Central memory CD8-positive, alpha-beta T cell (primary cell): ENCODE data around the gene PALLD.
A peak's percentile ranks its signal among the peaks of the same experiment; 100 is the strongest.

Experiments used
- ATAC-seq: fragments of 150-1000 bp; cut with Tn5 transposase; replicated peaks from 2 replicates; pipeline ENCODE4 v1.10.0; 2022; ENCODE audit warnings: mild to moderate bottlenecking, moderate FRiP score, moderate number of reproducible peaks; ENCODE audit not compliant: poor library complexity, severe bottlenecking; ENCODE audit errors: extremely low read depth
- DNase-seq, 2 donors: peaks; one replicate each; pipeline ENCODE4 v3.0.0; 2021; ENCODE audit warnings: low spot score in 2 of 2
- H3K27ac Mint-ChIP-seq: one replicate; pipeline ENCODE4 v1.8.0; 2022; ENCODE audit warnings: low read depth, mild to moderate bottlenecking, moderate library complexity, mixed read lengths
- H3K27me3 Mint-ChIP-seq: one replicate; pipeline ENCODE4 v1.8.0; 2022; ENCODE audit warnings: mixed read lengths
- H3K36me3 Mint-ChIP-seq: one replicate; pipeline ENCODE4 v1.8.0; 2022; ENCODE audit warnings: mild to moderate bottlenecking, moderate library complexity, mixed read lengths; ENCODE audit not compliant: insufficient read depth
- H3K4me1 Mint-ChIP-seq: one replicate; pipeline ENCODE4 v1.8.0; 2022; ENCODE audit warnings: mixed read lengths
- H3K4me3 Mint-ChIP-seq: one replicate; pipeline ENCODE4 v1.8.0; 2022; ENCODE audit warnings: mild to moderate bottlenecking, moderate library complexity, mixed read lengths
- H3K9me3 Mint-ChIP-seq: one replicate; pipeline ENCODE4 v1.8.0; 2022; ENCODE audit warnings: mixed read lengths

Gene PALLD

GRCh38 chr4:168480931-168481611 lies 15.8 kb upstream of the PALLD start:
- Mint-ChIP-seq H3K27me3 (no peaks in the 10 kb centered on the region), H3K27ac (peak overlapping the region; percentile 98), H3K9me3 (peaks cover 6% of the 10 kb centered on the region), H3K36me3 (peaks cover 27% of the 10 kb centered on the region), H3K4me3 (peak overlapping the region; percentile 97), H3K4me1 (peaks cover 53% of the 10 kb centered on the region)
- peak; percentile 17 to 52 for DNase-seq
- ATAC-seq, result peak; percentile 77

- ATAC-seq, result no peak
- H3K36me3 Mint-ChIP-seq, result peaks cover 25% of the 10 kb centered on the region
- H3K9me3 Mint-ChIP-seq, result peaks cover 6% of the 10 kb centered on the region
- no peak for DNase-seq
- no peak overlapping the region for H3K27ac Mint-ChIP-seq
- peaks cover 27% of the 10 kb centered on the region for H3K4me1 Mint-ChIP-seq
- H3K27me3 Mint-ChIP-seq, result peaks cover 15% of the 10 kb centered on the region
- no peak overlapping the region for H3K4me3 Mint-ChIP-seq
Measured at GRCh38 chr4:168483811-168484210, 13.0 kb upstream of the PALLD start.

- Mint-ChIP-seq H3K4me3 (no peak overlapping the region), H3K27me3 (peaks cover 15% of the 10 kb centered on the region), H3K9me3 (peaks cover 6% of the 10 kb centered on the region), H3K4me1 (peaks cover 23% of the 10 kb centered on the region), H3K36me3 (peaks cover 21% of the 10 kb centered on the region), H3K27ac (no peak overlapping the region)
- no peak for DNase-seq
- no peak for ATAC-seq
Measured at GRCh38 chr4:168484626-168485025, 12.2 kb upstream of the PALLD start.

GRCh38 chr4:168485156-168485910 lies 11.5 kb upstream of the PALLD start:
- H3K4me1 Mint-ChIP-seq, result peaks cover 19% of the 10 kb centered on the region
- no peak overlapping the region for H3K27ac Mint-ChIP-seq
- no peak for ATAC-seq
- H3K36me3 Mint-ChIP-seq, result peaks cover 15% of the 10 kb centered on the region
- DNase-seq, result no peak
- peaks cover 15% of the 10 kb centered on the region for H3K27me3 Mint-ChIP-seq
- H3K9me3 Mint-ChIP-seq, result peaks cover 6% of the 10 kb centered on the region
- H3K4me3 Mint-ChIP-seq, result no peak overlapping the region

- peaks cover 4% of the 10 kb centered on the region for H3K36me3 Mint-ChIP-seq
- peaks cover 23% of the 10 kb centered on the region for H3K27me3 Mint-ChIP-seq
- DNase-seq, result no peak
- H3K4me3 Mint-ChIP-seq, result no peak overlapping the region
- H3K27ac Mint-ChIP-seq, result no peak overlapping the region
- H3K4me1 Mint-ChIP-seq, result peaks cover 7% of the 10 kb centered on the region
- peaks cover 4% of the 10 kb centered on the region for H3K9me3 Mint-ChIP-seq
- no peak for ATAC-seq
Measured at GRCh38 chr4:168486912-168487281, 10.0 kb upstream of the PALLD start.

- no peak for ATAC-seq
- H3K9me3 Mint-ChIP-seq, result no peaks in the 10 kb centered on the region
- no peaks in the 10 kb centered on the region for H3K36me3 Mint-ChIP-seq
- H3K27ac Mint-ChIP-seq, result no peak overlapping the region
- H3K27me3 Mint-ChIP-seq, result peaks cover 29% of the 10 kb centered on the region
- no peak overlapping the region for H3K4me3 Mint-ChIP-seq
- H3K4me1 Mint-ChIP-seq, result peaks cover 1% of the 10 kb centered on the region
- DNase-seq, result no peak
Measured at GRCh38 chr4:168487282-168488035, 9.4 kb upstream of the PALLD start.

GRCh38 chr4:168488869-168489274 lies 8.0 kb upstream of the PALLD start:
- H3K4me3 Mint-ChIP-seq, result no peak overlapping the region
- no peak overlapping the region for H3K27ac Mint-ChIP-seq
- DNase-seq (no peak), ATAC-seq (no peak)
- no peaks in the 10 kb centered on the region for H3K9me3 Mint-ChIP-seq
- peaks cover 42% of the 10 kb centered on the region for H3K27me3 Mint-ChIP-seq
- no peaks in the 10 kb centered on the region for H3K4me1 Mint-ChIP-seq
- no peaks in the 10 kb centered on the region for H3K36me3 Mint-ChIP-seq

- ATAC-seq (no peak), DNase-seq (no peak)
- Mint-ChIP-seq H3K27ac (no peak overlapping the region), H3K9me3 (no peaks in the 10 kb centered on the region), H3K27me3 (peaks cover 43% of the 10 kb centered on the region), H3K4me1 (no peaks in the 10 kb centered on the region), H3K4me3 (no peak overlapping the region), H3K36me3 (no peaks in the 10 kb centered on the region)
Measured at GRCh38 chr4:168489616-168490015, 7.2 kb upstream of the PALLD start.

- DNase-seq (no peak), ATAC-seq (no peak)
- no peaks in the 10 kb centered on the region for H3K36me3 Mint-ChIP-seq
- H3K4me3 Mint-ChIP-seq, result no peak overlapping the region
- H3K27ac Mint-ChIP-seq, result no peak overlapping the region
- H3K4me1 Mint-ChIP-seq, result no peaks in the 10 kb centered on the region
- H3K27me3 Mint-ChIP-seq, result peaks cover 52% of the 10 kb centered on the region
- no peaks in the 10 kb centered on the region for H3K9me3 Mint-ChIP-seq
Measured at GRCh38 chr4:168490711-168491110, 6.1 kb upstream of the PALLD start.

GRCh38 chr4:168491563-168491962 lies 5.3 kb upstream of the PALLD start:
- DNase-seq, result no peak
- ATAC-seq, result no peak
- H3K27ac Mint-ChIP-seq, result no peak overlapping the region
- no peaks in the 10 kb centered on the region for H3K36me3 Mint-ChIP-seq
- H3K27me3 Mint-ChIP-seq, result peaks cover 52% of the 10 kb centered on the region
- H3K9me3 Mint-ChIP-seq, result no peaks in the 10 kb centered on the region
- no peaks in the 10 kb centered on the region for H3K4me1 Mint-ChIP-seq
- no peak overlapping the region for H3K4me3 Mint-ChIP-seq

GRCh38 chr4:168498251-168498650 lies 1.4 kb downstream of the PALLD start:
- peaks cover 24% of the 10 kb centered on the region for H3K27me3 Mint-ChIP-seq
- no peaks in the 10 kb centered on the region for H3K4me1 Mint-ChIP-seq
- ATAC-seq (no peak), DNase-seq (no peak)
- no peak overlapping the region for H3K4me3 Mint-ChIP-seq
- no peaks in the 10 kb centered on the region for H3K9me3 Mint-ChIP-seq
- no peaks in the 10 kb centered on the region for H3K36me3 Mint-ChIP-seq
- H3K27ac Mint-ChIP-seq, result no peak overlapping the region

- Mint-ChIP-seq H3K4me3 (no peak overlapping the region), H3K4me1 (no peaks in the 10 kb centered on the region), H3K27me3 (peaks cover 19% of the 10 kb centered on the region), H3K9me3 (no peaks in the 10 kb centered on the region), H3K27ac (no peak overlapping the region), H3K36me3 (no peaks in the 10 kb centered on the region)
- ATAC-seq, result no peak
- DNase-seq, result no peak
Measured at GRCh38 chr4:168499241-168499640, 2.4 kb downstream of the PALLD start.

- no peaks in the 10 kb centered on the region for H3K36me3 Mint-ChIP-seq
- peaks cover 9% of the 10 kb centered on the region for H3K27me3 Mint-ChIP-seq
- H3K4me1 Mint-ChIP-seq, result no peaks in the 10 kb centered on the region
- H3K4me3 Mint-ChIP-seq, result no peak overlapping the region
- no peak for ATAC-seq
- H3K9me3 Mint-ChIP-seq, result no peaks in the 10 kb centered on the region
- no peak for DNase-seq
- no peak overlapping the region for H3K27ac Mint-ChIP-seq
Measured at GRCh38 chr4:168501407-168501806, 4.6 kb downstream of the PALLD start.
